DOHH2 (cell line): ENCODE results near the gene TRIP4.

Experiments used
- H3F3A ChIP-seq: fragments of 200-600 bp; sonication (generic), shearing (Covaris generic); 2 replicates; pipeline ENCODE4 v1.6.0; 2016; ENCODE audit warnings: antibody characterized with exemption, mild to moderate bottlenecking; ENCODE audit not compliant: control insufficient read depth, insufficient read depth
- H3K27ac ChIP-seq: fragments of 200-600 bp; sonication (generic); 2 replicates; pipeline ENCODE4 v1.5.1; 2014; ENCODE audit warnings: low read depth, mild to moderate bottlenecking, low read length, moderate library complexity
- H3K27me3 ChIP-seq: fragments of 200-600 bp; sonication (generic); 2 replicates; pipeline ENCODE4 v1.6.1; 2014; ENCODE audit warnings: mild to moderate bottlenecking, low read length, mixed read lengths; ENCODE audit not compliant: control insufficient read depth
- H3K36me3 ChIP-seq: fragments of 200-600 bp; sonication (generic); 2 replicates; pipeline ENCODE4 v1.6.1; 2014; ENCODE audit warnings: mild to moderate bottlenecking, low read length, moderate library complexity, mixed read lengths; ENCODE audit not compliant: control insufficient read depth
- H3K4me1 ChIP-seq: fragments of 200-600 bp; sonication (generic); 2 replicates; pipeline ENCODE4 v1.6.1; 2014; ENCODE audit warnings: mild to moderate bottlenecking, low read length, mixed read lengths; ENCODE audit not compliant: control insufficient read depth
- H3K4me2 ChIP-seq: fragments of 200-600 bp; sonication (generic); 2 replicates; pipeline ENCODE4 v1.6.0; 2014; ENCODE audit warnings: mild to moderate bottlenecking, low read length, moderate library complexity
- H3K4me3 ChIP-seq: fragments of 200-600 bp; sonication (generic); 2 replicates; pipeline ENCODE4 v1.5.1; 2014; ENCODE audit warnings: mild to moderate bottlenecking, low read length, mixed read lengths
- H3K79me2 ChIP-seq: fragments of 200-600 bp; sonication (generic); 2 replicates; pipeline ENCODE4 v1.6.1; 2014; ENCODE audit warnings: mild to moderate bottlenecking, low read length, mixed read lengths; ENCODE audit not compliant: control insufficient read depth
- H3K9me2 ChIP-seq: fragments of 200-600 bp; sonication (generic); replicated peaks from 2 replicates; pipeline ENCODE4 v1.6.1; 2014; ENCODE audit warnings: mild to moderate bottlenecking, low read length, mixed read lengths; ENCODE audit not compliant: control insufficient read depth
- H3K9me3 ChIP-seq: fragments of 200-600 bp; sonication (generic); 2 replicates; pipeline ENCODE4 v1.6.1; 2014; ENCODE audit warnings: antibody characterized with exemption, low read length, mixed read lengths; ENCODE audit not compliant: control insufficient read depth, insufficient read depth
- H4K20me1 ChIP-seq: fragments of 200-600 bp; sonication (generic); 2 replicates; pipeline ENCODE4 v1.6.0; 2014; ENCODE audit warnings: low read depth, mild to moderate bottlenecking, antibody characterized with exemption, low read length, moderate library complexity; ENCODE audit not compliant: control insufficient read depth, insufficient read depth
- EZH2phosphoT487 ChIP-seq: fragments of 200-600 bp; sonication (generic); IDR thresholded peaks from 2 replicates; pipeline ENCODE4 v1.6.1; 2017; ENCODE audit warnings: borderline replicate concordance, mild to moderate bottlenecking, antibody characterized with exemption, low read length, moderate library complexity, mixed read lengths
- TF ChIP-seq, protein P1 (sequence below): fragments of 200-600 bp; sonication (generic); IDR thresholded peaks from one replicate; pipeline ENCODE4 v1.5.1; 2014; ENCODE audit warnings: antibody characterized with exemption, mild to moderate bottlenecking, low read depth, low read length; ENCODE audit not compliant: poor library complexity, severe bottlenecking

The TRIP4 gene

DNA sequence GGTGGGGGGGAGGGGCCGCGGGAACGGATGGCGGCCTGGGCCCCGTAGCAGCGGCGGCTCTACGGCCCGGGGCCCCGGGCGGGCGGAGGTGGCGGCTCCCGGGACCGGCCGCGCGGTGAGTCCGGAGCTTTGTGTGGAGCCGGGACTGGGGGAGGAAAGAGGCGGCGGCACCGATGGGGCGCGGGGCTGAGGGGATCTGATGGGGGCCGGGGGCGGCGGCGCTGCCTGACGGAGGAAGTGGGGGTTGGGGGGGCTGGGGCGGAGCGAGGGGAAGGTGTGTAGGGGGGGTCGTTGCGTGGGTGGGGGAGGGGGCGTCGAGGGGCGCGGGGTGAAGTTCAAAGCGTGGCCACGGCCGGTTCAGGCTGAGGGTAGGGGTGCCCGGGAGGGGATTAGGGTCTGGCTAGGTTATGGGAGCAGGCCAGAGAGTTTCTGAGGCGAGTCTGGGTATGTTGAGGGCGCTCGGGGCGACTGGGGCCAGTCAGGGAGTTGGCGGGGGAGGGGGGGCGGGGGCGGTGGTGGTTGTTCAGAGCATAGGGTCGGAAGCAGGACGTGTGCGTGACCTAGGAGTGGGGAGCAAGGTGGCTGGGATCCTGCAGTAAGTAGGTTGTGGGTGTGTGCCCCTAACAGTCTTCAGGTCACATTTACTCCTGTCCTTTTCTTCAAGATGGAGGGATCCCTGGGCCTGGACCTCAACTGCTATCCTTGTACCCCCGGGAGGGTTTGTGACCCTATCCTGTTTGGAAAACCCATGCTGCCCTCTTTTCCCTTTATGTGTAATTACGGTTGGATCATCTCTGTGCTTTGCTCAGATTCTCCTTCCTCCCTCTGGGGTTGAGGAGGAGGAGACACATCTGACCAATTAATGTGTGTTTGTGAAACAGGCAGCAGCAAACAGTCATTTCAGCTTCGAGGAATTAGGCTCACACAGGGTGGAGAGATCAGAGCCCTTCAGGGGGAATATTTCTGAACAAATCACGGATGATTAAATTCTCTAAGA, 73.4 kb downstream of the TRIP4 start:
- peaks cover 47% of the 10 kb centered on the region for H3K79me2 ChIP-seq
- H3K36me3 ChIP-seq, result no peaks in the 10 kb centered on the region
- H3K4me1 ChIP-seq, result peaks cover 74% of the 10 kb centered on the region
- no peaks in the 10 kb centered on the region for H3K27me3 ChIP-seq
- H3K4me3 ChIP-seq, result peak overlapping the region; percentile 74
- peaks cover 6% of the 10 kb centered on the region; the same call in 1 of the 2 replicates for H4K20me1 ChIP-seq
- peak overlapping the region; percentile 62 for H3K4me2 ChIP-seq
- TF ChIP-seq, protein P1, sequence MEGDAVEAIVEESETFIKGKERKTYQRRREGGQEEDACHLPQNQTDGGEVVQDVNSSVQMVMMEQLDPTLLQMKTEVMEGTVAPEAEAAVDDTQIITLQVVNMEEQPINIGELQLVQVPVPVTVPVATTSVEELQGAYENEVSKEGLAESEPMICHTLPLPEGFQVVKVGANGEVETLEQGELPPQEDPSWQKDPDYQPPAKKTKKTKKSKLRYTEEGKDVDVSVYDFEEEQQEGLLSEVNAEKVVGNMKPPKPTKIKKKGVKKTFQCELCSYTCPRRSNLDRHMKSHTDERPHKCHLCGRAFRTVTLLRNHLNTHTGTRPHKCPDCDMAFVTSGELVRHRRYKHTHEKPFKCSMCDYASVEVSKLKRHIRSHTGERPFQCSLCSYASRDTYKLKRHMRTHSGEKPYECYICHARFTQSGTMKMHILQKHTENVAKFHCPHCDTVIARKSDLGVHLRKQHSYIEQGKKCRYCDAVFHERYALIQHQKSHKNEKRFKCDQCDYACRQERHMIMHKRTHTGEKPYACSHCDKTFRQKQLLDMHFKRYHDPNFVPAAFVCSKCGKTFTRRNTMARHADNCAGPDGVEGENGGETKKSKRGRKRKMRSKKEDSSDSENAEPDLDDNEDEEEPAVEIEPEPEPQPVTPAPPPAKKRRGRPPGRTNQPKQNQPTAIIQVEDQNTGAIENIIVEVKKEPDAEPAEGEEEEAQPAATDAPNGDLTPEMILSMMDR, result no peak
- TF ChIP-seq EZH2phosphoT487, result no peak
- peak overlapping the region; percentile 43 for H3K27ac ChIP-seq
- peaks cover 6% of the 10 kb centered on the region; the same call in 1 of the 2 replicates for H3F3A ChIP-seq
- H3K9me2 ChIP-seq, result no peaks in the 10 kb centered on the region
- H3K9me3 ChIP-seq, result no peaks in the 10 kb centered on the region

DNA sequence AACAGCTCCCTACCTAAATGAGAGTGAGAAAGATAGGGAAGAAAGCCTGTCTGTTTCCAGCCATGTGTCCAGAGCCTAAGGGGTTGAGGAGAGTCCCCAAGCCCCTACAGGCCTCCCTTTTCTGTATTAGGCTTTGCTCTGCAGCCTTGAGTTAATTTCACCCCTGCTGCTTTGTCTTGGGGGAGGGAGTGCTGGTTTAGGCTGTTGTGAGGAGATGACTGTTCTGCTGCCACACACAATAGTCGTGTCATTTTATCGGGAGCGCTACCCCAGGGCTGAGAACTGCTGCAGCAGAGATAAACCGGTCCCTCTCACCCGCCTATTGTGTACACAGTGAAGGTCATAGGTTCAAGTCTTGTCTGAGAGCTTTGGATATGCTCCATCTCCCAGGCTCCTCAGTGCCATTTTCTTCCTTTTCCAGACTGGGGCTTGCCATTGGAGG, 74.1 kb downstream of the TRIP4 start:
- Histone ChIP-seq H3K79me2 (peaks cover 55% of the 10 kb centered on the region), H4K20me1 (peaks cover 8% of the 10 kb centered on the region)

DNA sequence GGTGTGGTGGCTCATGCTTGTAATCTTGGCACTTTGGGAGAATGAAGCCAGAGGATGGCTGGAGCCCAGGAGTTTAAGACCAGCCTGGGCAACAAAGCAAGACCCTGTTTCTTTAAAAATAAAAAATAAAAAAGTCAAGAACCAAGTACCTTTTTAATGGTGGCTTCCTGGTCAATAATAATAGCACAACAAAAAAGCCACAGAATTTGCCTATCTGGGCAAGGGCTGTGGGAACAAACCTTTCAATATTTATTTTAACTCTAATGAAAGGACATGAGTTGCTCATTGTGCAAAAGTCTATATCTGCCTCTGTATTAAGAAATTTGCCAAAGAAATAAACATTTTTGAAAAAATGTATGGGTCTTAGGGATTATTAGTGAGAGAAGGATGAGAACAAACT, 74.9 kb downstream of the TRIP4 start:
- H4K20me1 ChIP-seq, result peaks cover 8% of the 10 kb centered on the region
- TF ChIP-seq, protein P1, result no peak
- TF ChIP-seq EZH2phosphoT487, result no peak
- H3K27ac ChIP-seq, result 0 out of 2 replicates have a peak overlapping the region, but pooled peaks have one; percentile 43
- no peaks in the 10 kb centered on the region for H3K9me3 ChIP-seq
- H3F3A ChIP-seq, result 0 out of 2 replicates have a peak, but pooled peaks cover 2% of the 10 kb centered on the region
- H3K27me3 ChIP-seq, result no peaks in the 10 kb centered on the region
- H3K4me3 ChIP-seq, result peak overlapping the region; percentile 74
- H3K36me3 ChIP-seq, result no peaks in the 10 kb centered on the region
- peaks cover 68% of the 10 kb centered on the region for H3K4me1 ChIP-seq
- H3K9me2 ChIP-seq, result no peaks in the 10 kb centered on the region
- peaks cover 62% of the 10 kb centered on the region for H3K79me2 ChIP-seq
- H3K4me2 ChIP-seq, result peak overlapping the region; percentile 59

More for the DNA sequence above, 74.1 kb downstream of the TRIP4 start:
- Histone ChIP-seq H3K36me3 (no peaks in the 10 kb centered on the region), H3F3A (0 out of 2 replicates have a peak, but pooled peaks cover 2% of the 10 kb centered on the region), H3K9me3 (no peaks in the 10 kb centered on the region), H3K4me1 (peaks cover 74% of the 10 kb centered on the region), H3K9me2 (no peaks in the 10 kb centered on the region), H3K4me3 (peak overlapping the region; percentile 74), H3K4me2 (peak overlapping the region; percentile 59), H3K27ac (peak overlapping the region; percentile 43), H3K27me3 (no peaks in the 10 kb centered on the region)
- TF ChIP-seq, protein P1, result no peak
- no peak for TF ChIP-seq EZH2phosphoT487
